H9 (cell line): ENCODE measurements around the gene RADX. TPM values are rescaled to one million over a fixed set of nuclear protein-coding genes. Genes with fewer than 3 reads are reported as not detected.

Experiments used
- DNase-seq: peaks from one replicate; pipeline ENCODE4 v3.0.0-alpha.2; 2017
- H2AFZ ChIP-seq: one replicate; pipeline ENCODE4 v1.6.1; 2013; ENCODE audit warnings: mild to moderate bottlenecking, low read length, control low read depth, moderate library complexity
- H2AK5ac ChIP-seq: 2 replicates; pipeline ENCODE4 v1.6.1; 2013; ENCODE audit warnings: low read length, control low read depth, mixed read lengths; ENCODE audit not compliant: insufficient read length
- H2BK120ac ChIP-seq: one replicate; pipeline ENCODE4 v1.6.1; 2013; ENCODE audit warnings: low read depth, mild to moderate bottlenecking, low read length, control low read depth, inconsistent platforms; ENCODE audit not compliant: poor library complexity, severe bottlenecking
- H2BK12ac ChIP-seq: 2 replicates; pipeline ENCODE4 v1.6.1; 2013; ENCODE audit warnings: low read length, control low read depth, mixed read lengths, low read depth; ENCODE audit not compliant: insufficient read length
- H2BK15ac ChIP-seq: 2 replicates; pipeline ENCODE4 v1.6.1; 2013; ENCODE audit warnings: low read depth, low read length, control low read depth
- H2BK20ac ChIP-seq: one replicate; pipeline ENCODE4 v1.6.1; 2013; ENCODE audit warnings: low read depth, mild to moderate bottlenecking, low read length, control low read depth, inconsistent platforms; ENCODE audit not compliant: poor library complexity, severe bottlenecking
- H2BK5ac ChIP-seq: 2 replicates; pipeline ENCODE4 v1.6.1; 2013; ENCODE audit warnings: low read length, control low read depth, mixed read lengths; ENCODE audit not compliant: insufficient read length
- H3K14ac ChIP-seq: 2 replicates; pipeline ENCODE4 v1.6.1; 2013; ENCODE audit warnings: low read length, control low read depth; ENCODE audit not compliant: insufficient read depth
- H3K18ac ChIP-seq: 2 replicates; pipeline ENCODE4 v1.6.1; 2013; ENCODE audit warnings: low read depth, mild to moderate bottlenecking, mixed read lengths, low read length, control low read depth; ENCODE audit not compliant: insufficient read length
- H3K23ac ChIP-seq: 2 replicates; pipeline ENCODE4 v1.6.1; 2013; ENCODE audit warnings: low read length, control low read depth, mixed read lengths, low read depth; ENCODE audit not compliant: insufficient read length
- H3K23me2 ChIP-seq: 2 replicates; pipeline ENCODE4 v1.6.1; 2013; ENCODE audit warnings: low read depth, mild to moderate bottlenecking, mixed read lengths, low read length, control low read depth; ENCODE audit not compliant: insufficient read length, poor library complexity, severe bottlenecking
- H3K27ac ChIP-seq: 2 replicates; pipeline ENCODE4 v1.5.1; 2013; ENCODE audit warnings: low read length, control low read depth, mixed read lengths, low read depth; ENCODE audit not compliant: insufficient read length
- H3K27me3 ChIP-seq: 2 replicates; pipeline ENCODE4 v1.6.1; 2013; ENCODE audit warnings: low read length, control low read depth, inconsistent platforms; ENCODE audit not compliant: insufficient read depth
- H3K4ac ChIP-seq: 2 replicates; pipeline ENCODE4 v1.6.1; 2013; ENCODE audit warnings: low read depth, mild to moderate bottlenecking, control low read depth, inconsistent platforms, low read length, moderate library complexity
- H3K4me1 ChIP-seq: 2 replicates; pipeline ENCODE4 v1.6.1; 2013; ENCODE audit warnings: low read length, control low read depth, inconsistent platforms; ENCODE audit not compliant: insufficient read depth
- H3K4me2 ChIP-seq: 2 replicates; pipeline ENCODE4 v1.6.1; 2013; ENCODE audit warnings: low read length, control low read depth, mixed read lengths; ENCODE audit not compliant: insufficient read length, insufficient read depth
- H3K56ac ChIP-seq: 2 replicates; pipeline ENCODE4 v1.6.1; 2013; ENCODE audit warnings: low read depth, mild to moderate bottlenecking, mixed read lengths, low read length, control low read depth; ENCODE audit not compliant: insufficient read length
- H3K79me1 ChIP-seq: 2 replicates; pipeline ENCODE4 v1.6.1; 2013; ENCODE audit warnings: low read depth, mild to moderate bottlenecking, moderate library complexity, low read length, control low read depth, inconsistent platforms; ENCODE audit not compliant: insufficient read depth, poor library complexity, severe bottlenecking
- H3K79me2 ChIP-seq: 2 replicates; pipeline ENCODE4 v1.6.1; 2013; ENCODE audit warnings: low read length, control low read depth, inconsistent platforms; ENCODE audit not compliant: insufficient read depth
- H3K9ac ChIP-seq: 2 replicates; pipeline ENCODE4 v1.6.1; 2013; ENCODE audit warnings: low read length, control low read depth, mixed read lengths; ENCODE audit not compliant: insufficient read length; ENCODE audit errors: extremely low read depth
- H3K9me3 ChIP-seq: one replicate; pipeline ENCODE4 v1.6.1; 2013; ENCODE audit warnings: low read depth, low read length, inconsistent platforms; ENCODE audit not compliant: control insufficient read depth
- H3T11ph ChIP-seq: one replicate; pipeline ENCODE4 v1.6.1; 2013; ENCODE audit warnings: mild to moderate bottlenecking, low read length, control low read depth, inconsistent platforms
- H4K20me1 ChIP-seq: one replicate; pipeline ENCODE4 v1.6.1; 2013; ENCODE audit not compliant: control insufficient read depth, insufficient read length, insufficient read depth
- H4K5ac ChIP-seq: 2 replicates; pipeline ENCODE4 v1.6.1; 2013; ENCODE audit warnings: low read depth, mild to moderate bottlenecking, mixed read lengths, low read length, control low read depth; ENCODE audit not compliant: insufficient read length
- H4K8ac ChIP-seq: replicated peaks from 2 replicates; pipeline ENCODE4 v1.6.1; 2013; ENCODE audit warnings: low read length, control low read depth, mixed read lengths, low read depth; ENCODE audit not compliant: insufficient read length
- H4K91ac ChIP-seq: 2 replicates; pipeline ENCODE4 v1.6.1; 2013; ENCODE audit warnings: low read depth, mild to moderate bottlenecking, moderate library complexity, mixed read lengths, low read length, control low read depth; ENCODE audit not compliant: insufficient read length
- H3K27ac Mint-ChIP-seq, 3 experiments: 2 replicates in 2 of 3; 3 replicates in 1 of 3; pipeline ENCODE4 v1.8.0; 2020 to 2021; ENCODE audit warnings: mixed read lengths in 3 of 3, mild to moderate bottlenecking in 1 of 3, moderate library complexity in 1 of 3
- H3K27me3 Mint-ChIP-seq: 2 replicates; pipeline ENCODE4 v1.8.0; 2021; ENCODE audit warnings: low read depth, mild to moderate bottlenecking, moderate library complexity, mixed read lengths
- H3K36me3 Mint-ChIP-seq, 3 experiments: 2 replicates in 2 of 3; 3 replicates in 1 of 3; pipeline ENCODE4 v1.8.0; 2020 to 2021; ENCODE audit warnings: low read depth in 3 of 3, mixed read lengths in 3 of 3; ENCODE audit not compliant: insufficient read depth in 1 of 3
- H3K4me1 Mint-ChIP-seq, 2 experiments: 2 replicates each; pipeline ENCODE4 v1.8.0; 2020; ENCODE audit warnings: mixed read lengths in 2 of 2
- H3K4me3 Mint-ChIP-seq, 2 experiments: 2 replicates in 1 of 2; 3 replicates in 1 of 2; pipeline ENCODE4 v1.8.0; 2020 to 2021; ENCODE audit warnings: mild to moderate bottlenecking in 2 of 2, mixed read lengths in 2 of 2, moderate library complexity in 1 of 2
- H3K9me3 Mint-ChIP-seq, 2 experiments: 2 replicates in 1 of 2; 3 replicates in 1 of 2; pipeline ENCODE4 v1.8.0; 2020; ENCODE audit warnings: mild to moderate bottlenecking in 2 of 2, mixed read lengths in 2 of 2, moderate library complexity in 1 of 2
- WGBS: extraction: QIAGEN DNeasy Blood & Tissue Kit; methylation state at CpG from one replicate; pipeline ENCODE4 v1.1.7; 2013; ENCODE audit warnings: missing lambda C conversion rate, low lambda C conversion rate, mixed read lengths; ENCODE audit not compliant: insufficient read length; ENCODE audit errors: extremely low coverage; 5-methylcytosine and 5-hydroxymethylcytosine counted together
- total RNA-seq: library from RNA; stranded (reverse); gene quantifications from 2 replicates; pipeline ENCODE4 v1.2.1, GENCODE V29; 2021
- TF ChIP-seq, protein P1 (sequence below): fragments of 200-600 bp; sonication (generic); conservative IDR thresholded peaks from 3 replicates; pipeline ENCODE4 v1.8.0; 2021; ENCODE audit warnings: antibody characterized with exemption, mild to moderate bottlenecking

The RADX gene
- total RNA-seq, 1 experiment from 2014 or later = 1.5 TPM

DNA sequence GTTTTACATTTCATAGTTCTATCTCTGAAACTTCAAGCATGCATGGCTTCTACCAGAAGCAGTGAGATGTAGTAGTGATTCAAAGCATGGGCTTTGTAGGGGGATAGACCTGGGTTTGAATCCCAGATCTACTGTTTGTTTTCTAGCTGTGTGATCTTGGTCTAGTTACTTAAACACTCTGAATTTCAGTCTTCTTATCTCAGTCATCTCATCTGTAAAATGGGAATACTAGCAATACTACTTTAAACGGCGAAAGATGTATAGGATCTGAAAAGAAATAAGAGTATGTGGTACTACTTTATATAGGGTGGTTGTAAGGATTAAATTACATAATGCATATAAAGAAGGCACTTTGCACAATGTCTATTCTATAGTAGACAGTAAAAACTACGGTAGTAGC, 94.7 kb downstream of the RADX start:
- Histone ChIP-seq H4K20me1 (no peaks in the 10 kb centered on the region), H3K27ac (no peak overlapping the region), H2BK5ac (no peak overlapping the region), H3K23ac (no peak overlapping the region), H3K18ac (no peak overlapping the region), H3T11ph (no peak overlapping the region), H3K4me2 (no peak overlapping the region), H3K4ac (no peak overlapping the region), H3K4me1 (no peaks in the 10 kb centered on the region), H3K27me3 (no peaks in the 10 kb centered on the region), H2BK15ac (no peak overlapping the region), H3K14ac (no peak overlapping the region), H3K23me2 (no peaks in the 10 kb centered on the region), H3K79me2 (no peaks in the 10 kb centered on the region), H2BK120ac (no peak overlapping the region), H4K91ac (no peak overlapping the region), H3K79me1 (no peaks in the 10 kb centered on the region), H3K9me3 (no peaks in the 10 kb centered on the region), H2AK5ac (no peak overlapping the region), H3K56ac (no peak overlapping the region), H2AFZ (no peak overlapping the region), H2BK12ac (no peak overlapping the region), H2BK20ac (no peak overlapping the region), H3K9ac (no peak overlapping the region), H4K8ac (no peak overlapping the region), H4K5ac (no peak overlapping the region)
- H3K27ac Mint-ChIP-seq = no peak overlapping the region
- no peak for DNase-seq
- H3K27me3 Mint-ChIP-seq = peaks cover 2% of the 10 kb centered on the region
- TF ChIP-seq, protein P1, sequence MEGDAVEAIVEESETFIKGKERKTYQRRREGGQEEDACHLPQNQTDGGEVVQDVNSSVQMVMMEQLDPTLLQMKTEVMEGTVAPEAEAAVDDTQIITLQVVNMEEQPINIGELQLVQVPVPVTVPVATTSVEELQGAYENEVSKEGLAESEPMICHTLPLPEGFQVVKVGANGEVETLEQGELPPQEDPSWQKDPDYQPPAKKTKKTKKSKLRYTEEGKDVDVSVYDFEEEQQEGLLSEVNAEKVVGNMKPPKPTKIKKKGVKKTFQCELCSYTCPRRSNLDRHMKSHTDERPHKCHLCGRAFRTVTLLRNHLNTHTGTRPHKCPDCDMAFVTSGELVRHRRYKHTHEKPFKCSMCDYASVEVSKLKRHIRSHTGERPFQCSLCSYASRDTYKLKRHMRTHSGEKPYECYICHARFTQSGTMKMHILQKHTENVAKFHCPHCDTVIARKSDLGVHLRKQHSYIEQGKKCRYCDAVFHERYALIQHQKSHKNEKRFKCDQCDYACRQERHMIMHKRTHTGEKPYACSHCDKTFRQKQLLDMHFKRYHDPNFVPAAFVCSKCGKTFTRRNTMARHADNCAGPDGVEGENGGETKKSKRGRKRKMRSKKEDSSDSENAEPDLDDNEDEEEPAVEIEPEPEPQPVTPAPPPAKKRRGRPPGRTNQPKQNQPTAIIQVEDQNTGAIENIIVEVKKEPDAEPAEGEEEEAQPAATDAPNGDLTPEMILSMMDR = no peak
- no CpG with 5 or more reads among the region's 3 CpGs for WGBS
- no peak overlapping the region for H3K4me3 Mint-ChIP-seq
- H3K4me1 Mint-ChIP-seq = no peaks in the 10 kb centered on the region
- H3K36me3 Mint-ChIP-seq = no peaks in the 10 kb centered on the region
- H3K9me3 Mint-ChIP-seq = peaks cover 0 to 47% of the 10 kb centered on the region in 2 experiments; a peak in 2 of 5 replicates
